HepG2 (cell line): ENCODE data around the gene HPD. TPM values are rescaled to one million over a fixed set of nuclear protein-coding genes. Genes with fewer than 3 reads are reported as not detected.

Experiments used
- CREM ChIP-seq, 2 experiments: sonication (generic) in 1 of 2; formaldehyde crosslinking in 1 of 2; IDR thresholded peaks; 2 replicates each; pipeline versions ENCODE4 v1.4.0 to v1.6.1; 2016 to 2020; ENCODE audit warnings: antibody characterized with exemption in 1 of 2, mild to moderate bottlenecking in 1 of 2, missing genetic modification reagents in 1 of 2
- ELF4 ChIP-seq: sonication (generic); formaldehyde crosslinking; IDR thresholded peaks from 2 replicates; pipeline ENCODE4 v1.5.0; 2020; ENCODE audit warnings: missing genetic modification reagents, mild to moderate bottlenecking, moderate library complexity, borderline replicate concordance
- MED8 ChIP-seq: sonication (generic); formaldehyde crosslinking; IDR thresholded peaks from 2 replicates; pipeline ENCODE4 v1.8.1; 2023; ENCODE audit warnings: mild to moderate bottlenecking, missing genetic modification reagents; ENCODE audit not compliant: insufficient replicate concordance
- NFIB ChIP-seq: sonication (generic); formaldehyde crosslinking; IDR thresholded peaks from 2 replicates; pipeline ENCODE4 v1.9.0; 2021; ENCODE audit warnings: missing genetic modification reagents, mild to moderate bottlenecking, borderline replicate concordance
- PHF8 ChIP-seq: sonication (generic); formaldehyde crosslinking; IDR thresholded peaks from 2 replicates; pipeline ENCODE4 v1.5.0; 2020; ENCODE audit warnings: missing genetic modification reagents
- POLR2A ChIP-seq, 2 experiments: IDR thresholded peaks; 2 replicates each; pipeline ENCODE4 v1.6.1; 2011; ENCODE audit warnings: low read depth in 2 of 2, low read length in 2 of 2, mild to moderate bottlenecking in 1 of 2, moderate library complexity in 1 of 2; ENCODE audit not compliant: insufficient read depth in 1 of 2
- SAP130 ChIP-seq: IDR thresholded peaks from 2 replicates; pipeline ENCODE4 v1.6.1; 2016; ENCODE audit warnings: low read depth
- TBX3 ChIP-seq: fragments of 450-650 bp; IDR thresholded peaks from 2 replicates; pipeline ENCODE4 v1.6.1; 2017; ENCODE audit warnings: antibody characterized with exemption, mild to moderate bottlenecking, inconsistent platforms, borderline replicate concordance
- ZNF256 ChIP-seq: sonication (generic); formaldehyde crosslinking; conservative IDR thresholded peaks from 2 replicates; pipeline ENCODE4 v1.4.0; 2020; ENCODE audit warnings: missing genetic modification reagents
- ZNF263 ChIP-seq: sonication (generic); formaldehyde crosslinking; IDR thresholded peaks from 2 replicates; pipeline ENCODE4 v1.4.0; 2020; ENCODE audit warnings: missing genetic modification reagents
- ZNF598 ChIP-seq: sonication (generic); formaldehyde crosslinking; IDR thresholded peaks from 2 replicates; pipeline ENCODE4 v1.5.1; 2020; ENCODE audit warnings: mild to moderate bottlenecking, missing genetic modification reagents, borderline replicate concordance
- polyA plus RNA-seq, 8 experiments: library from polyadenylated mRNA; depleted of rRNA in 3 of 8; stranded (reverse) in 7 of 8; unstranded in 1 of 8; fragments of >200 nt; fragmentation: Illumina TruSeq in 4 of 8; extraction: Trizol in 4 of 8; gene quantifications; 2 replicates each; pipeline versions ENCODE4 v1.2.1 to v1.2.3, GENCODE V29; 2011 to 2016; ENCODE audit warnings: low read depth in 4 of 8, missing spikeins in 1 of 8, mixed read lengths in 1 of 8; ENCODE audit not compliant: insufficient read depth in 1 of 8
- total RNA-seq, 5 experiments: library from RNA; depleted of rRNA; stranded (reverse); fragments of >200 nt; fragmentation: Illumina TruSeq; extraction: Trizol; gene quantifications; 2 replicates each; pipeline ENCODE4 v1.2.3, GENCODE V29; 2016; ENCODE audit warnings: low read depth in 1 of 5
- TF ChIP-seq, protein P1 (sequence below): fragments of 450-650 bp; IDR thresholded peaks from 2 replicates; pipeline ENCODE4 v1.6.1; 2017; ENCODE audit warnings: mild to moderate bottlenecking
- TF ChIP-seq, protein P2 (sequence below), 2 experiments: sonication (generic) in 1 of 2; formaldehyde crosslinking in 1 of 2; IDR thresholded peaks; 2 replicates each; pipeline versions ENCODE4 v1.4.0 to v1.6.1; 2016 to 2020; ENCODE audit warnings: borderline replicate concordance in 1 of 2, low read depth in 1 of 2, mild to moderate bottlenecking in 1 of 2, missing genetic modification reagents in 1 of 2
- TF ChIP-seq, protein P3 (sequence below): sonication (generic); formaldehyde crosslinking; IDR thresholded peaks from 2 replicates; pipeline ENCODE4 v1.8.1; 2023; ENCODE audit warnings: missing genetic modification reagents, inconsistent platforms, borderline replicate concordance
- TF ChIP-seq, protein P4 (sequence below): sonication (generic); formaldehyde crosslinking; IDR thresholded peaks from 2 replicates; pipeline ENCODE4 v1.4.0; 2020; ENCODE audit warnings: mild to moderate bottlenecking, missing genetic modification reagents
- TF ChIP-seq, protein P5 (sequence below): sonication (generic); formaldehyde crosslinking; IDR thresholded peaks from 2 replicates; pipeline ENCODE4 v1.4.0; 2020; ENCODE audit warnings: missing genetic modification reagents

The HPD gene
- total and polyA plus RNA-seq, 2 of the 13 experiments (the other 11 are each of a cell fraction or from before 2014, with no cell fraction given) = 120 to 195 TPM

DNA sequence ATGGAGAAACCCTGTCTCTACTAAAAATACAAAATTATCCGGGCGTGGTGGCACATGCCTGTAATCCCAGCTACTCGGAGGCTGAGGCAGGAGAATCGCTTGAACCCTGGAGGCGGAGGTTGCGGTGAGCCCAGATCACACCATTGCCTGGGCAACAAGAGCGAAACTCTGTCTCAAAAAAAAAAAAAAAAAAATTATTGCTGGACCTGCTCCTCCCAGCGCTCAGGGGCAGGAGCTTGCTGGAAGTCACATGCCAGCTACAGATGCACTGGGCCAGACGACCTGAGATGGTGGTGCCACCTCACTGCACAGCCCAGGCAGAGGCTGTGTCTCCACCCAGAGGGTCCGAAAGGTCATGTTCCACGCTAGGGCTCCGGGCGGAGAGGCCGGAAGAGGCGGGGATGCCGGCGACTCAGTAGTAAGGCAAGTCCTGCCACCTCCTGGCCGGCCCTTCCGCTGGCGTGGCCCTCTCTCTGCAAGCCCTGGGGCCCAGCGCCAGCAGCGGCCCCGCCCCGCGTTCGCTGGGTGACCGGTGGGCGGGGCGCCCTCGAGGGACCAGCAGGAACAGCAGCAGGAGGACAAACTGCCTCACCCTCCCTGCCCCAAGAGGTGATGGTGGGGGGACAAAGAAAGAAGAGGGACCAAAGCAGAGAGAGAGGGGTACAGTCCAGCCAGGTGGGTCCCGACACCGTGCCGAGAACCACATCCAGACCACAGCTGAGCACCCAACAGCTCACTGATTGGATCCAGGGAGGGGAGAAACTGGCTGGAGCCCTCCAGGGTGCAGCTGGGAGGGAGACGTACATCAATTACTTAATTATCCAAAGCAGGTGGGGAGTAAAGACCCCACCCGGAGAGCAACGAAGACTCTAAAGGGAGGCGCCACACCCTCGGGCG is 61.6 kb downstream of the HPD start (continued):
- TF ChIP-seq, protein P1, sequence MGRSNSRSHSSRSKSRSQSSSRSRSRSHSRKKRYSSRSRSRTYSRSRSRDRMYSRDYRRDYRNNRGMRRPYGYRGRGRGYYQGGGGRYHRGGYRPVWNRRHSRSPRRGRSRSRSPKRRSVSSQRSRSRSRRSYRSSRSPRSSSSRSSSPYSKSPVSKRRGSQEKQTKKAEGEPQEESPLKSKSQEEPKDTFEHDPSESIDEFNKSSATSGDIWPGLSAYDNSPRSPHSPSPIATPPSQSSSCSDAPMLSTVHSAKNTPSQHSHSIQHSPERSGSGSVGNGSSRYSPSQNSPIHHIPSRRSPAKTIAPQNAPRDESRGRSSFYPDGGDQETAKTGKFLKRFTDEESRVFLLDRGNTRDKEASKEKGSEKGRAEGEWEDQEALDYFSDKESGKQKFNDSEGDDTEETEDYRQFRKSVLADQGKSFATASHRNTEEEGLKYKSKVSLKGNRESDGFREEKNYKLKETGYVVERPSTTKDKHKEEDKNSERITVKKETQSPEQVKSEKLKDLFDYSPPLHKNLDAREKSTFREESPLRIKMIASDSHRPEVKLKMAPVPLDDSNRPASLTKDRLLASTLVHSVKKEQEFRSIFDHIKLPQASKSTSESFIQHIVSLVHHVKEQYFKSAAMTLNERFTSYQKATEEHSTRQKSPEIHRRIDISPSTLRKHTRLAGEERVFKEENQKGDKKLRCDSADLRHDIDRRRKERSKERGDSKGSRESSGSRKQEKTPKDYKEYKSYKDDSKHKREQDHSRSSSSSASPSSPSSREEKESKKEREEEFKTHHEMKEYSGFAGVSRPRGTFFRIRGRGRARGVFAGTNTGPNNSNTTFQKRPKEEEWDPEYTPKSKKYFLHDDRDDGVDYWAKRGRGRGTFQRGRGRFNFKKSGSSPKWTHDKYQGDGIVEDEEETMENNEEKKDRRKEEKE = no peak
- TF ChIP-seq ZNF263 (CRISPR knock-in tag) (no peak; the same call in 1 of the 2 replicates), ZNF256 (CRISPR knock-in tag) (peak; percentile 8; the same call in 1 of the 2 replicates), ZNF598 (CRISPR knock-in tag) (peak; percentile 10; the same call in 1 of the 2 replicates), NFIB (CRISPR knock-in tag) (no peak), CREM (IDR thresholded peaks at IDR 0.05) (peak; percentile 18; the same call in 1 of the 2 replicates), CREM (CRISPR knock-in tag; IDR thresholded peaks at IDR 0.05) (no peak), POLR2A (IDR thresholded peaks at IDR 0.05; ENCODE audit: insufficient read depth in 1 of 2, low read depth in 2 of 2, low read length in 2 of 2) (peak in 1 of 2 experiments; percentile 93; a peak in 2 of 4 replicates), MED8 (CRISPR knock-in tag) (peak; percentile 50), PHF8 (CRISPR knock-in tag) (peak; percentile 65), ELF4 (CRISPR knock-in tag) (no peak), TBX3 (peak; percentile 66), SAP130 (CRISPR knock-in tag) (peak; percentile 97)
- TF ChIP-seq, protein P2, sequence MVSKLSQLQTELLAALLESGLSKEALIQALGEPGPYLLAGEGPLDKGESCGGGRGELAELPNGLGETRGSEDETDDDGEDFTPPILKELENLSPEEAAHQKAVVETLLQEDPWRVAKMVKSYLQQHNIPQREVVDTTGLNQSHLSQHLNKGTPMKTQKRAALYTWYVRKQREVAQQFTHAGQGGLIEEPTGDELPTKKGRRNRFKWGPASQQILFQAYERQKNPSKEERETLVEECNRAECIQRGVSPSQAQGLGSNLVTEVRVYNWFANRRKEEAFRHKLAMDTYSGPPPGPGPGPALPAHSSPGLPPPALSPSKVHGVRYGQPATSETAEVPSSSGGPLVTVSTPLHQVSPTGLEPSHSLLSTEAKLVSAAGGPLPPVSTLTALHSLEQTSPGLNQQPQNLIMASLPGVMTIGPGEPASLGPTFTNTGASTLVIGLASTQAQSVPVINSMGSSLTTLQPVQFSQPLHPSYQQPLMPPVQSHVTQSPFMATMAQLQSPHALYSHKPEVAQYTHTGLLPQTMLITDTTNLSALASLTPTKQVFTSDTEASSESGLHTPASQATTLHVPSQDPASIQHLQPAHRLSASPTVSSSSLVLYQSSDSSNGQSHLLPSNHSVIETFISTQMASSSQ (IDR thresholded peaks at IDR 0.05; ENCODE audit: low read depth) = no peak
- TF ChIP-seq, protein P2 (CRISPR knock-in tag; IDR thresholded peaks at IDR 0.05; ENCODE audit: borderline replicate concordance) = peak; percentile 71; the same call in 1 of the 2 replicates
- TF ChIP-seq, protein P3, sequence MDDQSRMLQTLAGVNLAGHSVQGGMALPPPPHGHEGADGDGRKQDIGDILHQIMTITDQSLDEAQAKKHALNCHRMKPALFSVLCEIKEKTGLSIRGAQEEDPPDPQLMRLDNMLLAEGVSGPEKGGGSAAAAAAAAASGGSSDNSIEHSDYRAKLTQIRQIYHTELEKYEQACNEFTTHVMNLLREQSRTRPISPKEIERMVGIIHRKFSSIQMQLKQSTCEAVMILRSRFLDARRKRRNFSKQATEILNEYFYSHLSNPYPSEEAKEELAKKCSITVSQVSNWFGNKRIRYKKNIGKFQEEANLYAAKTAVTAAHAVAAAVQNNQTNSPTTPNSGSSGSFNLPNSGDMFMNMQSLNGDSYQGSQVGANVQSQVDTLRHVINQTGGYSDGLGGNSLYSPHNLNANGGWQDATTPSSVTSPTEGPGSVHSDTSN (CRISPR knock-in tag) = no peak
- TF ChIP-seq, protein P4, sequence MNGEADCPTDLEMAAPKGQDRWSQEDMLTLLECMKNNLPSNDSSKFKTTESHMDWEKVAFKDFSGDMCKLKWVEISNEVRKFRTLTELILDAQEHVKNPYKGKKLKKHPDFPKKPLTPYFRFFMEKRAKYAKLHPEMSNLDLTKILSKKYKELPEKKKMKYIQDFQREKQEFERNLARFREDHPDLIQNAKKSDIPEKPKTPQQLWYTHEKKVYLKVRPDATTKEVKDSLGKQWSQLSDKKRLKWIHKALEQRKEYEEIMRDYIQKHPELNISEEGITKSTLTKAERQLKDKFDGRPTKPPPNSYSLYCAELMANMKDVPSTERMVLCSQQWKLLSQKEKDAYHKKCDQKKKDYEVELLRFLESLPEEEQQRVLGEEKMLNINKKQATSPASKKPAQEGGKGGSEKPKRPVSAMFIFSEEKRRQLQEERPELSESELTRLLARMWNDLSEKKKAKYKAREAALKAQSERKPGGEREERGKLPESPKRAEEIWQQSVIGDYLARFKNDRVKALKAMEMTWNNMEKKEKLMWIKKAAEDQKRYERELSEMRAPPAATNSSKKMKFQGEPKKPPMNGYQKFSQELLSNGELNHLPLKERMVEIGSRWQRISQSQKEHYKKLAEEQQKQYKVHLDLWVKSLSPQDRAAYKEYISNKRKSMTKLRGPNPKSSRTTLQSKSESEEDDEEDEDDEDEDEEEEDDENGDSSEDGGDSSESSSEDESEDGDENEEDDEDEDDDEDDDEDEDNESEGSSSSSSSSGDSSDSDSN (CRISPR knock-in tag) = peak; percentile 84
- TF ChIP-seq, protein P5, sequence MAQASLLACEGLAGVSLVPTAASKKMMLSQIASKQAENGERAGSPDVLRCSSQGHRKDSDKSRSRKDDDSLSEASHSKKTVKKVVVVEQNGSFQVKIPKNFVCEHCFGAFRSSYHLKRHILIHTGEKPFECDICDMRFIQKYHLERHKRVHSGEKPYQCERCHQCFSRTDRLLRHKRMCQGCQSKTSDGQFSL (CRISPR knock-in tag) = no peak
